Left ventricle myocardium superior (tissue), 1 donor: ENCODE results near the gene ITIH2. TPM values are rescaled to one million over a fixed set of nuclear protein-coding genes. Genes with fewer than 3 reads are reported as not detected.

Experiments used
- ATAC-seq: fragments of 200-7000 bp; cut with Tn5 transposase; one replicate; pipeline ENCODE4 v1.9.1; 2020; ENCODE audit warnings: mild to moderate bottlenecking, moderate library complexity
- DNase-seq: peaks from one replicate; pipeline ENCODE4 v3.0.0-alpha.2; 2020
- intact Hi-C: fragments of 100-400 bp; cut with micrococcal nuclease; formaldehyde crosslinking; loops from one replicate; pipeline ENCODE4 v1.11.0; 2022
- total RNA-seq: library from RNA; stranded (reverse); fragmentation: NEBNext Ultra II Directional; extraction: Animal tissue kit (Norgen Biotek cat#: 25700); gene quantifications from one replicate; pipeline ENCODE4 v1.2.1, GENCODE V29; 2021
- donor health status: DM: no; HTN: yes; CAD: no; lungs with severe emphysema.

ITIH2 gene
- total RNA-seq, 1 donor from 2014 or later, result not detected

DNA sequence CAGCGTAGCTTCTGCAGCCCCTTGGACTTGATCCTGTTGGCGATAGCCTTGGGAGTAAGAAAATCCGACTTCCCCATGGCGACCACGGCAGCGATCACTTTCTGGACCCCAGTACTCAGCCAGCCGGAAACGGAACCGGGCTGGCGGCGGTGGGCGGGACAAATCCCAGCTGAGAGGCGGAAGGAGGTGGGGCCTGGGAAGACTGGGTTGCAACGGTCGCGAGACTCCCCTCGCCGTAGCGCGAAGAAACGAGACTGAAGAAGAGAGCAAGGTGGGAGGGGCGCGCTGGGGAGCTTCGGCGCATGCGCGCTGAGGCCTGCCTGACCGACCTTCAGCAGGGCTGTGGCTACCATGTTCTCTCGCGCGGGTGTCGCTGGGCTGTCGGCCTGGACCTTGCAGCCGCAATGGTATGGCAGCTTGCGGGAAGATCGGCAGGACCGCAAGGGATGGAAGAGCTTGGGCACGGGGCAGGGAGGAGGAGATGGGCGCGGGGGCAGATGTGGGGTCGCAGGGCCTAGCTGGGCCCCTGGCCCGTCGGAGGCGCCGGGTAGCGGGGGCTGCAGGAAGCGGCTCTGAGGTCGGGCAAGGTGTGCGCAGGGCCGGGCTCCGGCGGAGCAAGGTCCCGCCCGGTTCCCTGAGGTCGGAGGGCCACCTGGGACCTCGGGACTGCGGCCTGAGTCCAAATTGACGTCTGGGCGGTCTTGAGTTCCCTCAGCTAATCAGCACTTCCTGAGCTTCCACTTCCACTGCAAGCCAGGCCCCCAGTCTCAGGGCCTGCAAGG lies 84.9 kb downstream of the ITIH2 start, which contains the start of the genes ATP5F1C and KIN:
Gene ATP5F1C, plus strand, starts transcription at position 321 of the 782 bp plus-strand sequence. Its CDS starts 31 bp downstream, at position 352.
Gene KIN, minus strand, starts transcription at position 137 of the 782 bp plus-strand sequence. Its CDS starts 60 bp downstream, at position 77.
- peak; percentile 95 for ATAC-seq
- intact Hi-C loops, result no loop called here
- peak; percentile 99 for DNase-seq

DNA sequence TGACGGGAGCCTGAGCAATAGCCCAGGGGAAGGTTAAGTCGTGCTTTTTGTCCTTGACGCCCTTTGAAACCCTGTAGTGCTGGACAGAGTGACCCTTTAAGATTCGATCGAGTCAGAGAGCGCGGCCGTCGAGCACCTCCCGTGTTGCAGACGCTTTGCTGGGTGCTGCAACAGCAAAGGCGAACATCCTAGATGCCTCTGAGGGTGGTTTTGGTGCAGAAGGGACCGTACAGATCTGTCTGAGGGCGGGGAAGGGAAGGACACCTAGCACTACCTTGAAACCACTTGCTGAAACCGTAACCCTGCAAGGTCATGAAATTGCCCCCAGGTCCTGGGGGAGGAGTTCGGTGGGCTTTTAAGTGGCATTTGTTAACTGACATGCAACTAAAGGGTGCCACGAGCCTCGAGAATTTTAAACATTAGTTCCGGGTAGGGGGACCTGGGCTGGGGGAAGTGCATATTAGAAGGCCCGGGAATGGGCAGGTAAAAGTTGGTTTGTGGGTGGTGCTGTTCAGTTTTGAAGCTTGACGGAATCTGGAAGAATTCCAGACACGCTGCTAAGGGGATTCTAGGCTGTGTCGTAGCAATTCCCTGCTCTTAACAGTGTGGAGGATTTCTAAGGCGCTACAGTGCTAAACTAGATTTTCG lies 85.6 kb downstream of the ITIH2 start:
- peak; percentile 9 for ATAC-seq
- no peak for DNase-seq
- intact Hi-C loops, result no loop called here

DNA sequence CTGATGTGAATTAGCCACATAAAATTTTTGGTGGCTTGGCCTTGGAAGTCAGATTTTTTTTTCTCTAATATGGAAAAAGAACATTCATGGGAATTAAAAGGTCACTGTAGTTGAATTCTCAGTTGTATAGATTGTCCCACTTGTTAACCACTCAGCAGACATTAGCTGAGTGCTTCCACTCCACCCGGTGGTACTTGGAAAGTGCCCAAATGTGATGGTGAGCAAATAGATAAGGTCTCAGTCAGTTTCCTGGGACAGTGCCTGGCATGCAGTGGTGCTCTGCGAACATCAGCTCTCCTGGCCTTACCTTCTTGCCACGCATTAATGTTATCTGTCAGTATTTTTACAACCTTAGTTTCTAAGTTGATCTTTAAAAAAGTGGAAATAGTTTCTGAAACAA lies 86.3 kb downstream of the ITIH2 start:
- DNase-seq, result peak; percentile 58
- intact Hi-C loops, result no loop called here
- ATAC-seq, result peak; percentile 61

DNA sequence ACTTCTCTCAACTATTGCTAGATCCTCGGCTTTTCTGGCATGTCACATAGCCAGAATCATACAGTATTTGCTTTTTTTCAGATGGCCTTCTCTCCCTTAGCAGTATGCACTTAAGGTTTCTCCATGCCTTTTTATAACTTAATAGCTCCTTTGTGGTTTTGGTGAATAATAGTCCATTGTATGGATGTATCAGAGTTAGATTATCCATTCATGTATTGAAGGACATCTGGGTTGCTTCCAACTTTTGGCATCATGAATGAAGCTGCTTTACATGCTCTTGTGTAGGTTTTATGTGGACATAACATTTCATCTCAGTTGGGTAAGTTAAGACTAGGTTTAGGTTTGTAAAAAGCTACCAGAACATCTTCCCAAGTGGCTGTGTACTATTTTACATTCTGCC lies 89.4 kb downstream of the ITIH2 start:
- no peak for ATAC-seq
- DNase-seq, result no peak
- intact Hi-C loops, result no loop called here

DNA sequence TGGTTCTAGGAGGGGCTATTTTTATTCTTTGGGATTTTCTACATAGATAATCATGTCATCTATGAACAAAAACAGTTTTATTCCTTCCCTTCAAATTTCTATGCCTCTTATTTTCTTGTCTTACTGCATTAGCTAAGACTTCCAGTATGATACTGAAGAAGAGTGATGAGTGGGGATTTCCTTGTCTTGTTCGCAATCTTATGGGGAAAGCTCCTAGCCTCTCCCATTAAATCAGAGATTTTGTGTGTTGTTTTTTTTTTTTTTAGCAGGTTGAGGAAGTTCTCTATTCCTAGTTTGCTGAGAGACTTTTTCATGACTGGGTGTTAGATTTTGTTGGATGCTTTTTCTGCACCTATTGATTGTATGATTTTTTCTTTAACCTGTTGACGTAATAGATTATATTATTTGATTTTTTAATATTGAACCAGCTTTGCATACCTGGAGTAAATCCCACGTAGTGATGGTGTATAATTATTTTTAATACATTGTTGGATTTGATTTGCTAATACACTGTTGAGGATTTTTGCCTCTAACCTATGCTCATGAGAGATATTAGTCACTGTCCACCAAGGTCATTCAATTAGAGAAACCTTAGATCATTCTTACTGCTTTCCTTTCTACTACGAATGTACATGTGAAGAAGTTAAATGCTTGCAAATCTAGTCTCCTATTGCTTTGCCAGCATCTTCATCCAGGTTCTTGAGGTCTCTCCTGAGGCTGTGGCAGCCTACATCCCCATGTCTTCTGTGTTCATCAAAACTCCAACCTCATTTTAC lies 91.3 kb downstream of the ITIH2 start:
- no peak for ATAC-seq
- intact Hi-C loops, result no loop called here
- DNase-seq, result no peak

DNA sequence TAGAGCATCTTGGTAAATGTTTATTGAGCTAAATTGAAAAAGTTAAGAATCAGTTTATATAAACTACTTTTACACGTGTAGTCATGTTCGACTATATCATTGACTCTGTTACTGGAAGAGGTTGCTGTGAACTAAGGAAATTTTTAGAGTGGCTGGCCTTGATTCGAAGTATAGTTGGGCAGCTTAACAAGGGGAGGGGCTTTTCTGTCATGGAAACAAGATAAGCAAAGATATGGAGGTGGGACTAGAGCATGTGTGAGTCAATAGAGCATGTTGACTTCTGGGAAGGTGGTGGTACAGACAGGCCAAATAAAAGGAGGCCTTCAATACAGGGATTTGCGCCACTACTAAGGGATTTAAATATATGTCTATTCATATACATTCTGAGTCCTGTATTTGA lies 92.5 kb downstream of the ITIH2 start:
- ATAC-seq, result peak; percentile 89
- intact Hi-C loops, result no loop called here
- DNase-seq, result no peak

DNA sequence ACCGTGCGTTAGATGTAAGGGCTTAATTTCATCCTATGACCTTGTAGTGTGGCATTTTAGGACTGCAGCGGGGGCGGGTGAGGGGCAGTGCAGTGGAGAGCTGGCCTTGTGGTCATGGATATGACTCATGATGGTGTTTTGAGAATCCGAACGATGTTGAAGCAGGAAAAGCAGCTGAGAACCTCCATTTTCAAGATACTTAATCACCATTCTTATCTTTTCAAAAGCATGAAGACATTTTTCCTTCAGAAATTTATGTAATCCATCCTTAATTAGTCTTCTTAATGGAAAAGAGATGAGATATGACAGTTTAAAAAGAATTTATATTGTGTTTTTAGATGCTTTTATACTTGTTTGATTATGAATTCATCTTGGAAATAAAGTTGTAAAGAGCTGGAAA lies 94.5 kb downstream of the ITIH2 start:
- DNase-seq (peak; percentile 49), ATAC-seq (peak; percentile 83)
- intact Hi-C loops, result no loop called here

Other genes starting within 250 kb of the ITIH2 start
- 8.5 TPM for gene ITIH5, start 36.4 kb upstream of the ITIH2 start, total RNA-seq
- 9.1 TPM for gene KIN, start 84.7 kb downstream of the ITIH2 start, total RNA-seq
- 777 TPM for gene ATP5F1C, start 84.9 kb downstream of the ITIH2 start, total RNA-seq
- gene TAF3, start 115.2 kb downstream of the ITIH2 start, total RNA-seq, result 13.0 TPM